HUES6 (cell line): ENCODE data around the gene MAP3K6.

Source experiments
- H3K27ac ChIP-seq: 2 replicates; pipeline ENCODE4 v1.7.0; 2013; ENCODE audit warnings: low read depth, mild to moderate bottlenecking, low read length, inconsistent platforms
- H3K27me3 ChIP-seq: 2 replicates; pipeline ENCODE4 v1.6.1; 2013; ENCODE audit warnings: low read length; ENCODE audit not compliant: control insufficient read depth, insufficient read depth
- H3K36me3 ChIP-seq: 2 replicates; pipeline ENCODE4 v1.6.1; 2013; ENCODE audit warnings: low read length; ENCODE audit not compliant: control insufficient read depth, insufficient read depth
- H3K4me1 ChIP-seq: 2 replicates; pipeline ENCODE4 v1.6.1; 2013; ENCODE audit warnings: low read length; ENCODE audit not compliant: control insufficient read depth, insufficient read depth
- H3K4me3 ChIP-seq: 2 replicates; pipeline ENCODE4 v1.5.1; 2013; ENCODE audit warnings: low read depth, low read length
- H3K9ac ChIP-seq: one replicate; pipeline ENCODE4 v1.6.1; 2013; ENCODE audit warnings: mild to moderate bottlenecking, low read length
- H3K9me3 ChIP-seq: 2 replicates; pipeline ENCODE4 v1.6.1; 2013; ENCODE audit warnings: low read depth, low read length; ENCODE audit not compliant: control insufficient read depth, insufficient read depth

MAP3K6 gene

GRCh38 chr1:27322569-27323240 lies 44.1 kb downstream of the MAP3K6 start:
- Histone ChIP-seq H3K4me1 (peaks cover 16% of the 10 kb centered on the region), H3K27ac (peak overlapping the region; percentile 87), H3K9ac (peak overlapping the region; percentile 98), H3K9me3 (no peaks in the 10 kb centered on the region), H3K4me3 (peak overlapping the region; percentile 99), H3K27me3 (no peaks in the 10 kb centered on the region), H3K36me3 (peaks cover 30% of the 10 kb centered on the region)

GRCh38 chr1:27321813-27322568 lies 44.8 kb downstream of the MAP3K6 start, which contains the start of gene TMEM222:
Gene TMEM222, plus strand, starts transcription at chr1:27322163. Its CDS starts 35 bp downstream, at chr1:27322198.
- H3K4me3 ChIP-seq, result peak within 1 kb of the TSS; percentile 99
- H3K9me3 ChIP-seq, result no peaks in the 10 kb centered on the region
- H3K4me1 ChIP-seq, result peaks cover 17% of the 10 kb centered on the region
- peaks cover 26% of the 10 kb centered on the region for H3K36me3 ChIP-seq
- peak within 1 kb of the TSS; percentile 87 for H3K27ac ChIP-seq
- H3K27me3 ChIP-seq, result no peaks in the 10 kb centered on the region
- H3K9ac ChIP-seq, result peak within 1 kb of the TSS; percentile 98

GRCh38 chr1:27318596-27318995 lies 48.2 kb downstream of the MAP3K6 start:
- no peak overlapping the region for H3K4me3 ChIP-seq
- no peaks in the 10 kb centered on the region for H3K36me3 ChIP-seq
- no peaks in the 10 kb centered on the region for H3K27me3 ChIP-seq
- H3K27ac ChIP-seq, result no peak overlapping the region
- H3K4me1 ChIP-seq, result peaks cover 17% of the 10 kb centered on the region
- no peaks in the 10 kb centered on the region for H3K9me3 ChIP-seq
- H3K9ac ChIP-seq, result no peak overlapping the region

- Histone ChIP-seq H3K4me1 (peaks cover 16% of the 10 kb centered on the region), H3K9me3 (no peaks in the 10 kb centered on the region), H3K4me3 (no peak overlapping the region), H3K27ac (no peak overlapping the region), H3K9ac (peak overlapping the region; percentile 10), H3K36me3 (no peaks in the 10 kb centered on the region), H3K27me3 (no peaks in the 10 kb centered on the region)
Observed at GRCh38 chr1:27318136-27318535, 48.6 kb downstream of the MAP3K6 start.

GRCh38 chr1:27316860-27317259 lies 49.9 kb downstream of the MAP3K6 start:
- Histone ChIP-seq H3K36me3 (no peaks in the 10 kb centered on the region), H3K9me3 (no peaks in the 10 kb centered on the region), H3K4me3 (no peak overlapping the region), H3K9ac (no peak overlapping the region), H3K27ac (no peak overlapping the region), H3K4me1 (peaks cover 12% of the 10 kb centered on the region; the same call in 1 of the 2 replicates), H3K27me3 (no peaks in the 10 kb centered on the region)

GRCh38 chr1:27314737-27315136 lies 52.0 kb downstream of the MAP3K6 start:
- H3K4me1 ChIP-seq, result peaks cover 10% of the 10 kb centered on the region; the same call in 1 of the 2 replicates
- H3K27me3 ChIP-seq, result no peaks in the 10 kb centered on the region
- H3K4me3 ChIP-seq, result no peak overlapping the region
- H3K27ac ChIP-seq, result no peak overlapping the region
- no peaks in the 10 kb centered on the region for H3K36me3 ChIP-seq
- H3K9ac ChIP-seq, result no peak overlapping the region
- no peaks in the 10 kb centered on the region for H3K9me3 ChIP-seq

- no peak overlapping the region for H3K4me3 ChIP-seq
- H3K4me1 ChIP-seq, result peaks cover 10% of the 10 kb centered on the region; the same call in 1 of the 2 replicates
- H3K9ac ChIP-seq, result no peak overlapping the region
- no peaks in the 10 kb centered on the region for H3K27me3 ChIP-seq
- no peaks in the 10 kb centered on the region for H3K36me3 ChIP-seq
- H3K9me3 ChIP-seq, result no peaks in the 10 kb centered on the region
- no peak overlapping the region for H3K27ac ChIP-seq
Observed at GRCh38 chr1:27314169-27314568, 52.6 kb downstream of the MAP3K6 start.

- Histone ChIP-seq H3K4me1 (peaks cover 22% of the 10 kb centered on the region), H3K27ac (peak overlapping the region; percentile 35; the same call in 1 of the 2 replicates), H3K9me3 (no peaks in the 10 kb centered on the region), H3K4me3 (no peak overlapping the region; the same call in 1 of the 2 replicates), H3K27me3 (no peaks in the 10 kb centered on the region), H3K36me3 (no peaks in the 10 kb centered on the region), H3K9ac (peak overlapping the region; percentile 51)
Observed at GRCh38 chr1:27307874-27308598, 58.7 kb downstream of the MAP3K6 start.

GRCh38 chr1:27306892-27307761 lies 59.6 kb downstream of the MAP3K6 start:
- Histone ChIP-seq H3K27ac (peak overlapping the region; percentile 22), H3K4me3 (peak overlapping the region; percentile 32)

GRCh38 chr1:27306071-27306470 lies 60.7 kb downstream of the MAP3K6 start:
- Histone ChIP-seq H3K4me1 (peaks cover 34% of the 10 kb centered on the region), H3K36me3 (no peaks in the 10 kb centered on the region), H3K27ac (no peak overlapping the region), H3K27me3 (no peaks in the 10 kb centered on the region), H3K9ac (no peak overlapping the region), H3K4me3 (no peak overlapping the region), H3K9me3 (no peaks in the 10 kb centered on the region)

More at GRCh38 chr1:27306892-27307761, 59.6 kb downstream of the MAP3K6 start:
- Histone ChIP-seq H3K9ac (peak overlapping the region; percentile 51), H3K9me3 (no peaks in the 10 kb centered on the region), H3K36me3 (no peaks in the 10 kb centered on the region), H3K27me3 (no peaks in the 10 kb centered on the region), H3K4me1 (peaks cover 24% of the 10 kb centered on the region)
